ENCODE measurements around the gene PHPT1. TPM values are rescaled to one million over a fixed set of nuclear protein-coding genes. Genes with fewer than 3 reads are reported as not detected.
"Not testable (repeated sequence)": the region's sequence is repeated elsewhere in the genome, so short reads cannot be mapped to it uniquely, and the experiment has no call there.

Gene PHPT1
- total and polyA plus RNA-seq, 2 of the 13 experiments (the other 11 are each of a cell fraction or from before 2014, with no cell fraction given) = 189 to 192 TPM

GRCh38 chr9:136841646-136842379, 7.4 kb upstream of the PHPT1 start (continued):
- TF ChIP-seq EED (CRISPR knock-in tag; IDR thresholded peaks at IDR 0.05) (peak; percentile 81; the same call in 1 of the 2 replicates), ZNF567 (CRISPR knock-in tag; IDR thresholded peaks at IDR 0.05; ENCODE audit: borderline replicate concordance) (peak; percentile 33; the same call in 1 of the 2 replicates), ZNF235 (CRISPR knock-in tag; IDR thresholded peaks at IDR 0.05; ENCODE audit: borderline replicate concordance) (0 out of 2 replicates have a peak, but pooled peaks have one; percentile 24), ZNF790 (CRISPR knock-in tag; IDR thresholded peaks at IDR 0.05; ENCODE audit: borderline replicate concordance) (0 out of 2 replicates have a peak, but pooled peaks have one; percentile 36), ZNF772 (CRISPR knock-in tag; IDR thresholded peaks at IDR 0.05) (peak; percentile 83), ZNF781 (CRISPR knock-in tag; IDR thresholded peaks at IDR 0.05; ENCODE audit: borderline replicate concordance, not compliant biosample characterization) (peak; percentile 56), RBM22 (optimal IDR thresholded peaks at IDR 0.05; ENCODE audit: low read length) (peak; percentile 43), ZNF138 (CRISPR knock-in tag; IDR thresholded peaks at IDR 0.05; ENCODE audit: low read depth) (0 out of 2 replicates have a peak, but pooled peaks have one; percentile 69), TBX2 (CRISPR knock-in tag; IDR thresholded peaks at IDR 0.05; ENCODE audit: borderline replicate concordance) (peak; percentile 17; the same call in 1 of the 2 replicates), ZBTB40 (CRISPR knock-in tag; IDR thresholded peaks at IDR 0.05) (0 out of 2 replicates have a peak, but pooled peaks have one; percentile 22), ELF4 (CRISPR knock-in tag; IDR thresholded peaks at IDR 0.05; ENCODE audit: borderline replicate concordance) (peak; percentile 60; the same call in 1 of the 2 replicates), AGO2 (optimal IDR thresholded peaks at IDR 0.05; ENCODE audit: low read depth, low read length) (peak; percentile 53), HNRNPK (IDR thresholded peaks at IDR 0.05; ENCODE audit: low read depth, low read length, poor library complexity, severe bottlenecking) (peak; percentile 19), ZNF788 (CRISPR knock-in tag; IDR thresholded peaks at IDR 0.05; ENCODE audit: borderline replicate concordance) (0 out of 2 replicates have a peak, but pooled peaks have one; percentile 22), ZNF878 (CRISPR knock-in tag; IDR thresholded peaks at IDR 0.05) (peak; percentile 69; the same call in 1 of the 2 replicates)
- not testable (repeated sequence) for TF ChIP-seq ZBTB40 (IDR thresholded peaks at IDR 0.05)
- TF ChIP-seq, protein P1, sequence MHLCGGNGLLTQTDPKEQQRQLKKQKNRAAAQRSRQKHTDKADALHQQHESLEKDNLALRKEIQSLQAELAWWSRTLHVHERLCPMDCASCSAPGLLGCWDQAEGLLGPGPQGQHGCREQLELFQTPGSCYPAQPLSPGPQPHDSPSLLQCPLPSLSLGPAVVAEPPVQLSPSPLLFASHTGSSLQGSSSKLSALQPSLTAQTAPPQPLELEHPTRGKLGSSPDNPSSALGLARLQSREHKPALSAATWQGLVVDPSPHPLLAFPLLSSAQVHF (CRISPR knock-in tag; IDR thresholded peaks at IDR 0.05) = 0 out of 2 replicates have a peak, but pooled peaks have one; percentile 16

Data from HepG2 (cell line).